GM18873 (cell line): ENCODE data around the gene TAF1D.
"Not testable (repeated sequence)": the region's sequence is repeated elsewhere in the genome, so short reads cannot be mapped to it uniquely, and the experiment has no call there.

Experiments used
- ATAC-seq: cut with Tn5 transposase; IDR thresholded peaks from one replicate; pipeline ENCODE4 v1.9.1; 2021; ENCODE audit warnings: mild to moderate bottlenecking, moderate library complexity, moderate number of reproducible peaks; ENCODE audit not compliant: unreplicated experiment, low FRiP score

Gene TAF1D

GRCh38 chr11:93751001-93751400 lies 9.7 kb upstream of the TAF1D start:
- ATAC-seq, result no peak

- peak; percentile 89 for ATAC-seq
These were observed 5.8 kb upstream of the TAF1D start for GRCh38 chr11:93747122-93747521.

- ATAC-seq, result no peak
These were observed 4.8 kb upstream of the TAF1D start for GRCh38 chr11:93746101-93746500.

GRCh38 chr11:93745005-93745755 lies 3.9 kb upstream of the TAF1D start:
- ATAC-seq, result not testable (repeated sequence)

- ATAC-seq, result no peak
These were observed 3.3 kb upstream of the TAF1D start for GRCh38 chr11:93744669-93745004.

GRCh38 chr11:93743291-93743690 lies 2.0 kb upstream of the TAF1D start:
- no peak for ATAC-seq

- no peak for ATAC-seq
These were observed 559 bp upstream of the TAF1D start for GRCh38 chr11:93741882-93742226.

GRCh38 chr11:93740730-93741093 lies 583 bp downstream of the TAF1D start:
- peak; percentile 22 for ATAC-seq

- no peak for ATAC-seq
These were observed 1.1 kb downstream of the TAF1D start for GRCh38 chr11:93740031-93740729.

- no peak for ATAC-seq
These were observed 2.6 kb downstream of the TAF1D start for GRCh38 chr11:93738647-93739081.

- no peak for ATAC-seq
These were observed 3.2 kb downstream of the TAF1D start for GRCh38 chr11:93737904-93738612.

- ATAC-seq, result no peak
These were observed 5.2 kb downstream of the TAF1D start for GRCh38 chr11:93736129-93736528.

- no peak for ATAC-seq
These were observed 5.7 kb downstream of the TAF1D start for GRCh38 chr11:93735627-93736026.

GRCh38 chr11:93734427-93735222 lies 6.7 kb downstream of the TAF1D start:
- no peak for ATAC-seq

GRCh38 chr11:93733474-93733873 lies 7.8 kb downstream of the TAF1D start:
- ATAC-seq, result no peak

GRCh38 chr11:93732237-93732892 lies 8.9 kb downstream of the TAF1D start:
- no peak for ATAC-seq

- ATAC-seq, result no peak
These were observed 10.9 kb downstream of the TAF1D start for GRCh38 chr11:93730108-93731107.

- no peak for ATAC-seq
These were observed 12.1 kb downstream of the TAF1D start for GRCh38 chr11:93729129-93729616.

GRCh38 chr11:93728792-93729128 lies 12.5 kb downstream of the TAF1D start:
- no peak for ATAC-seq
